GM19397 (cell line): ENCODE measurements around the gene ARHGAP15.
A peak's percentile ranks its signal among the peaks of the same experiment; 100 is the strongest.

ENCODE experiments used
- ATAC-seq: cut with Tn5 transposase; IDR thresholded peaks from one replicate; pipeline ENCODE4 v1.9.1; 2021; ENCODE audit warnings: mild to moderate bottlenecking, moderate library complexity; ENCODE audit not compliant: unreplicated experiment

ARHGAP15 gene

DNA sequence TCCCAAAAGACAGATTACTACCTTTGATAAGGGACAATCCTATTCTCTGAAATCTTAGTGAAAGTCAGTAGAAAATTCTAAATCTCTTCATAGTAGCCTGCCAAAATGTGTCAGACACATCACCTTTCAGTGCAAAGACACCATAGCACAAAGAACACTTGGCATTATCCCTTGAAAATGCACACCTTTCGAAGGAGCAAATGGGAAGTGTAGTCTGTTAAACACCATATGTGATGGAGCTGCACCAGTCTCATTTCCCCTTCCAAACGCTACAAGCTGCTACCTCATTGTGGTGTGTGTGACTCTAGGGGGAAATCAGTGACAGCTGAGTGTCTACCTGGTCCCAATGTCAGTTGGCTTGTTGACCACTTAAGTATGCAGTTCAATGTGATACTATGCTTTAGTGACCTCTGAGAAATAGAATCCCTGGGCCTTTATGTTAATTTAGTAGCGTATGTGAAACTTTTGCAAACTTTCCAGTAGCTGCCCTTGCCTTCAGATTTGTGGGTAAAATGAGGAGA, 551.7 kb downstream of the ARHGAP15 start:
- ATAC-seq = no peak

DNA sequence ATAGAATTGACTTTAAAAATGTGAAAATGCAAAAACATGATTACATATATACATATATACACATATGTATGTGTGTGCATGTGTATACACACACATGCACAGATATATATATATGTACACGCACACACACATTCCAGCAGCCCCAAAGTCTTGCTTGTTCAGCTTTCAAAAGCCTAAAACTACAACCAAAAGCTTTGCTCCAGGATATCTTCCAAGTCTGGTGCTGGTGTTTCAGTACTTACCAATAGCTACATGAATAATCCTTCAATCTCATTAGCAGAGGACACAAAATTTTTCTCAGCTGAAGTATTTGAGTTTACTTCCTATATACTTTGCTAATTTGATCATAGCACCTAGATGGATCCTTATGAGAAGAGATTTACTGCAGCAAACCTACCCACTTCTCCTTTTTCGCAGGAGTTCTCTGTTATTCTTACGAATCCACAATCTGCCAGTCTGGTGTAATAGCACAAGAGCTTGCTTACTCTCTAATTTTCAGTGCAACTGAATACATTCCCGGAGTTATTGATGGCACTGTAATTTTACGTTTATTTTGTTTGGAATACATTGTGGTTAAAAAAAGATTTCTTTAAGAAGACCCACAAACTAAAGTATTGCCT, 553.3 kb downstream of the ARHGAP15 start:
- no peak for ATAC-seq

DNA sequence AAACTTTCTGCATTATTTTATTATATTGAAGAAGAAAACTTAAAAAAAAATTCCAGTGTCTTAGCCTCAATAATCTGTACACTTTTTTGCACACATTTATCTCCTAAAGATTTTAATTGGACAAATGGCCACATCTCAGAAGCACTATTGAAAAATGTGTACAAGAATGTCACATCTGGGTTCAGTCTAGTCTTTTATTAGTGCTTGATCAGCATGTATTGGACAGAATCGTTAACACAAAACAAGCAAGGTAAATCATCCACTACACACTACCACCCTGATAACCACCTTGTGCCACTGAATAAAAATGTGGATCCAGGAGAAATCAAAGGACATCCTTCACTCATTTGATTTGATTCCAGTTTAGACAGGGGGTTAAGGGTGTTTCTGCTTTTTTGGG, 554.8 kb downstream of the ARHGAP15 start:
- no peak for ATAC-seq

DNA sequence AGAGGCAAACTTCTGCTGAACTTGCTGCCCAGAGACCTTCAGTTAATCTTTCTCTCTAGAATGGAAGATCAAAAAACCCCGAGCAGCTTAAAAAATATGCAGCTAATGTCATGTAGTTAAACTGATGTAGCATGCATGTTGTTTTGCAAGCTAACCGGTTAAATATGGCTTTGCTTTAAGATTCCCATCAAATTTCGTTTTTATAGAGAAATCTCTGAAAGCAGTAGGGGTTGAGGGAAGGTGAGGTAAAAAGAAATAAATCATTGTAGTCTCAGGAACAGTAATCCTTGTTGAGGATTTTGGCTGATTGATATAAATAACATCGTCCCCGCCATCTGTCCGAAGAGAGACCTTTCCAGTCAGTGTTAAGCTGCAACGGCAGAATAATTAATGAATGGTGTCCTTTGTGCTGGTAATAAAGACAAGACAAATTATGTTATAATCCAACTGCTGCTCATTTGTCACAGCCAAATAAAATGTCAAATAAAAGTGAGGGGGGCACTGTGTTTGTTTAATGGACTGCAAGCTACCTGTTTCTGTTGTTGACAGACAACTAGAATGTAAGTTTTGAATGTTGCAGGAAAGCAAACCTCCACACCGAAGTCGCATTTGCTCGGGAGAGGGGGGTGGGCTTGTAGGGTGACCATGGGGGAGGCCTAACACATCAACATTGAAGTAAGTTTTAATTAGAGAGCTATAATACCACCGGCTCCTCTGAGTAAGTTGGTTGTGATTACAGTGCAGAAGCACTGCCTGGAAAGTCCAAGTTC, 555.5 kb downstream of the ARHGAP15 start:
- ATAC-seq = no peak

DNA sequence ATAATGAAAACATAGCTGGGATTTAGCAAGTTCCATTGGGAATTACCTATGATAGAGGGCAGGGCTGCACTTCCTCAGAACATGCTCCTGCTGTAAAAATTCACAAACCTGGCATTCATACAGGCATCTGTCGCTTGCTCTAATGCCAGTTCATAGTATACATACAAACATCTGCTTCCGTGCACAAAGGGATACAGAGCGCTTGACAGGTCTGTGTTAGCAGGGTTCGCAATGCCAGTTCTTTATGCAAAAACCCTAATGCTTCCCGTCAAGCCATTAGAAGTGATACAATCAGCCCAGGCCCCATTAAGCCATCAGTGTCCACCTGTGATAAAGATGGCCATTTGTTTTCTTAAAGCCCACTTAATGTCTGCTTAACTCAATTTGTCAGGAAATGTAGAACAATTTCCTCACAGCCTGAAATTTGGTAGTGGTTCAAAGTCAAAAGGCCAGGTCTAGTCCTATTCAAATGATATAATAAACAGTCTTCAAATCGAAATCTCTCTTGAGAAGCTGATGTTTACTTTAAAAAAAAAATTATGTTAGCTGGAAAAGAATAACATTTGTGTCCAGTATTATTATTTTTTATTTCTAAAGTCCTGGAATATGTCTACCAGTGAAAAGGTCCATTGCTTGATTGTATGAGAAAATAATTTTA, 556.3 kb downstream of the ARHGAP15 start:
- no peak for ATAC-seq

DNA sequence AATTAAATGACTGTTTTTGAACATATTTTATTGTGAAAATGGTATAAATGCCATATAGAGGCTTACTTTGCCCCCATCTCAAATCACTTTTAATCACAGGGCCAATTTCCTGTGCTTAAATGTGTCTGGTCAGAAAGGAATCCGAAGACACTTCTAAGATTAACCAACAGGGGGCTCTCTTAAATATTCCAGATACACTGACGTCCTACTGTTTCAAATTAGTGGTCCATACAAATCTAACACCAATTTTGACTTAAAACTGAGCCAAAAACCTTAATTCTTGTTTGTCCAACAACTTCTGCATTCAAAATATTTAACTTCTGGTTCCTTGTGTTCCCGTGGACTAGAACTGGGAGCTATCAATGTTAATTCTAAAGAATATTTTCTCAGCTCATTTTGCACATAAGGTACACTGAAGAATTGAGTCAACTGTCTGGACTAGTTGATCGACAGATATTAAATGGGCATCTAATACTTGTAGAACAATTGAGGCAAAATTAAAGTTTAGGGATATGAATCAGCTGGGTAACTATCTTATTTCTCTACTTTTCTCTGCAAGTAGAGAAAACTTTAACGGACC, 557.5 kb downstream of the ARHGAP15 start:
- no peak for ATAC-seq

DNA sequence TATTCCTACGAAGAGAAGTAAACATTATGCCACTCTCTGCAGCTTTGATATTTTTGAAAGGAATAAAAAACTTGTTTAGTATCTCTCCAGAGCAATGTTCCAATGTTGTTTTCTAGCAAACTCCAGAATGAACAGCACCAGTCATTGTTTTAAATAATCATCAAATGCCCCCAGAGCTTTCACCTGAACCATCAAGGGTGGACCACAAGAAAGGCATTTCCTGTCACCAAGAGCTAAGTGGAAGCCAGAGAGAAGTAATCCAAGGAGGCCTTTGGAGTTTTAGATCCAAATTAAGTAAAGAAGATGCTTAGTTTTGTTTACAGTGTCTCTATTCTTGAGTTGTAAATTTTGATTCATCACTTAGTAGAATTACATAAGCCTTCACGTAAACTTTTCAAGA, 559.0 kb downstream of the ARHGAP15 start:
- ATAC-seq = no peak

DNA sequence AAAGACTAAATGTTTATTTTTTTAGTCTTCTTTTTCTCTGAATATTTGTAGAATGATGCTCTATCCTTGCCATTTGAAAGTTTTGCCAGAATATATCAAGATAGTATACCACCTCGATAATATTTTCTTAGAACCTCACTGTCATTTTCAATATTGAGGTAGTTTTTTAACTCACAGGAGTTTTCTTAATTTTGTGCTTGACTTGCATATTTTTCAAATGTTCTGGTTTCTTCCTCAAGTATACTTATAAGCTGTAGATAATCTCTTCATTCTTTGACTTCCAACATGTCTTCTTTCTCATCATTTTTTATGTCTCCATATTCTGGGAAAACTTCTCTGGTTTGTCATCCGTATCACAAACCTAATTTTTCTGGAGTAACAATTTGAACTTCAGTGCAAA, 559.6 kb downstream of the ARHGAP15 start:
- ATAC-seq = no peak

DNA sequence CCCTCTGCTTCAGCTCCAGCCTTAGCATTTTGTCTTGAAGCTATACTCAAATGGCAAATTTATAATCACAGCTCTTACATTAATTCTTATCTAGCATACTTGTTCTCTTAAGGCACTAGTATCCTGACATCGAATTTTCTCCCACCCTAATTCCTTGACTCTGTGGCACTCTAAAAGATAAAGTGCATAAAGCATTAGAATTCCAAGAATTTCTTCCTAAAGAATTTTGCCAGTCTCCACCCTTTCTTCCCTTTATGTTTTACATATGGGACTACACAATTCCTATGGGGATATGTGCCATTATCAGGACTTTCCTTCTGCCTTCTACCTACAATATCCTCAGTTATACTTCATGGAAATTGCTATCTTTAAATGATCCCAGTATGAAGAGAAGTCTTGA, 560.3 kb downstream of the ARHGAP15 start:
- ATAC-seq = no peak

DNA sequence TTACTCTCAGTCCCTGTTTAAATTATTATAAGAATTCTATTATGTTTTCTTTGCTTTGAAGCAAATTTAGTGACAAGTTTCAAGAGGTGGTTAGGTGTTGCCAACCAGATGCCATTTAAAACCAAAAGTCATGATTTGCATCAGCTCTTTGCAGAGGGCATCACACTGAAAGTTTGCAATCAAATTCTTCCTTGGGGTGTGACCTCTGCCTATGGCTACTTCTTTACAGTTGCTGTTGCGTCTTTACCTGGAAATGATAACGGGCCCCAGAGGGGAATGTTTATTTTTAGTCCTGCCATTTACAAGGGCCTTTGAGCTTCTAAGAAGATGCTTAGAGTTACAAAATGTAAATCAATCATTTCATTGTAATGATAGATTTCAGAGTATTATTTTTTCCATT, 561.0 kb downstream of the ARHGAP15 start:
- ATAC-seq = no peak

DNA sequence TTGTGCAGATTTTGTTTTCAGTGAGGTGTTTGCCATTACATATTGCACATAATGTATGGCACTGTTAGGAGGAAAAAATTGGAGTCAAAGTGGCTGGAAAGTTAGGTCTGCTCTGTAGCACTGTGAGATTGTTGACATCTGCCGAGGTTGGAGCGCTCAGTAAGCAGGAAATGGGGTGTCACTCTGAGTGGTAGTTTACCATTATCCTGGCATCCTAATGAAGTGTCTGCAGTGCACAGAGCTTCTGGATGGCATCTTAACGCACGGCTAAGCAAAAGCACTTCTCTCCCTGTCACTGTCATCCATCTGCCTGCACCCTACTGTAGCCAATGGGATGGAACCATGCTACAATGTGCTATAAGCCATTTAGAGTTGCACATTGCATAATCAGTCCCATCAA, 561.9 kb downstream of the ARHGAP15 start:
- no peak for ATAC-seq

DNA sequence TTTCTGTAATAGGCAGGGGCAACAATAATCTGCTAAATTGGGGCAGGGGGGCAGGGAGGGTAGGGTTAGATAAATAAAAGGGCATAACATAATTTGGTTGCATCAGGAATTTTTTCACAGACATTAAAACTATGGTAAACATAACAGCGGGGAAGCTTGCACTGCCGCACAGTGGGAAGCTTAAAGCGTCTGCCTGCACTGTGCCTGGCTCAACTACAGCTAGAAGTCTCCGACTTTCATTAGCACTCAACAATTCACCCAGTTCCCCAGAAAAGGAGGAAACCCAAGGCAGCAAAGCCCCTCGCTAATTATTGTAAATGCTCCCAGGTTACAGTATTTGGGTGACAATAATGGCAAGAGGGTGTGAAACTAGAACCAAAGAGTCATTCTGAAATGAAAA, 562.9 kb downstream of the ARHGAP15 start:
- no peak for ATAC-seq

DNA sequence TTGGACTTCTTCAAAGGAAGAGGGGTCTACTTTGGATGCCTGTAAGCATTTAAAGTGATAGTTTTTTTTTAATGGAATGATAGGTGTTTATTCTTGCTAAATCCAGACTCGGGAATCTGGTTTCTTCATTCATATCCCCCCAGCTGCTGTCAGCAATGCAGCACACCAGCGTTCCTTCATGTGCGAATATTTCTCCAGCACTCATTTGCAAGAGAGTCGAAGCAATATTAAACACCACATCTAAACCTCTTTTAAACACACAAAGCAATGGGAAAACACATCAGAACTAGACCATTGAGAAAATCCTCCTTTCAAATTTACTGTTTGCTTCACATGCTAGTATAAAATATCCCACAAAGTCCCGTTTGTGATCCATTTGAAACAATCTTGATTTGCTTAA, 563.7 kb downstream of the ARHGAP15 start:
- ATAC-seq = no peak

DNA sequence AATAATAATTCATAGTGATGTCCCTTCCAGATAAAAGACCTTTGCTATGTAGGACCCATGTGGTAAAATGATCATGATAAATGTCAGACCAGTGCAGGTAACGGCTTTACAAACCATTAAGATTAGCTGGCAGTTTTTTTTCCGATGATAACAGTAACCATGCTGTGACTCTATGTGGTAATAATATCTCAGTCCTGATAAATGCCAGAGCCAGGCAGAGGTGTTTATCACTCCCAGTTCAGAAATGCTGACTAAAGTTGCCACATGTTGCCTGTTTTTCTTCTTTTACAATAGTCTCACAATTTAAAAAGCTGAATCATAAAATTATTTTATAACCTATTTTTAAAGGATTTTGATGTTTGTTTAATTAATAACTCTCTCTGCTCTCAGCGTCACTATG, 565.1 kb downstream of the ARHGAP15 start:
- no peak for ATAC-seq

DNA sequence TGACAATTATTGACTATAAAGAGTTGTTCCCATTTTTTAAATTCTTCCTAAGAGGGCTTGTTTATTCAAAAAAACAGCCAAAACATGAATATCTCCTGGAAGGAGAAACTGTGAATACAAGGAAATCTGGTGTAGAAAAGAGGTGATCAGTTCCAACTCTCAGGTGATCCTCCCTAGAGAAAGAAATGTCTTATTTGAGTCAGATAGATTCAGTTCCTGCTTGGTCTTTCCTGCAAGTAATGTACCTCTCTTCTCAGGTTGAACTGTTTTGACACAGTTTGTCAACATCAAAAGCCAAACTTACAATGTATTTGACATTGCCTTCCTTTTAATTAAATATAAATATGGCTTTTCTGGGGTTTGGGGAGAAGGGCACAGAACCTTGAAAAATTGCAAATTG, 567.4 kb downstream of the ARHGAP15 start:
- ATAC-seq = peak; percentile 60

DNA sequence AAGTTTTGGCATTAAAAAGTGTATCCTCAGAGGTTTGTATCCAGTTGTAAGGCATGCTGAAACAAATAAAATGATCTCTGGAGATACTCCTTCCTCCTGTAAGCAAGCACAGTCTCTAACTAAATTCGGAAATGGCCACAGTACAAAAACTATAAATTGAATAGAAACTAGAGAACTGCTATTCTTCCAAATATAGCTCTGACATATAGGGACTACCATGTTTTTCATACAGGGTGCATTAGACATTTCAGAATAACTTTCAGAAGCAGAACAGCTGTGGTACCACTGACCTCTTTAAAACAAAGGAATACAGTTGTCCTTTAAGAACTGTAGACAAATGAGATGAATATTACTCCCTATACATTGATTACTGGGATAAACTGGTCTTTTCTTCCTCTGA, 568.5 kb downstream of the ARHGAP15 start:
- ATAC-seq = no peak

DNA sequence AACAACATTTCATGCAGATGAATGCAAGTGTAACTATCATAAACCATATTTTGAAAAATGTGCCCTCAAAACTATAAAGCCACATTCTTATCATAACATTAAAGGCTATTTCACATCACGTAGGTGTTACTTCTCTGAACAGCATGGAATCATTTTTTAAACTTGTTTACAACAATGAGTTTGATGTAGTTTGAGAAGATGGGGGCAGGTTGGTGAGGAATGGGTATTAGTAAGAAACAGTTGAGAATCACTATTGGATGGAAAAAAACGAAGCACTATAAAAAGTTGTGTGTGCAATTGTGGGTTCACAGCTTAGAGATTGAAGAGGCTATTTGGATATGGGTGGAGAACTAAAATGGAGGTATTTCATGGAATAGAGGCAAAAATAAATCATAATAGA, 569.1 kb downstream of the ARHGAP15 start:
- no peak for ATAC-seq

DNA sequence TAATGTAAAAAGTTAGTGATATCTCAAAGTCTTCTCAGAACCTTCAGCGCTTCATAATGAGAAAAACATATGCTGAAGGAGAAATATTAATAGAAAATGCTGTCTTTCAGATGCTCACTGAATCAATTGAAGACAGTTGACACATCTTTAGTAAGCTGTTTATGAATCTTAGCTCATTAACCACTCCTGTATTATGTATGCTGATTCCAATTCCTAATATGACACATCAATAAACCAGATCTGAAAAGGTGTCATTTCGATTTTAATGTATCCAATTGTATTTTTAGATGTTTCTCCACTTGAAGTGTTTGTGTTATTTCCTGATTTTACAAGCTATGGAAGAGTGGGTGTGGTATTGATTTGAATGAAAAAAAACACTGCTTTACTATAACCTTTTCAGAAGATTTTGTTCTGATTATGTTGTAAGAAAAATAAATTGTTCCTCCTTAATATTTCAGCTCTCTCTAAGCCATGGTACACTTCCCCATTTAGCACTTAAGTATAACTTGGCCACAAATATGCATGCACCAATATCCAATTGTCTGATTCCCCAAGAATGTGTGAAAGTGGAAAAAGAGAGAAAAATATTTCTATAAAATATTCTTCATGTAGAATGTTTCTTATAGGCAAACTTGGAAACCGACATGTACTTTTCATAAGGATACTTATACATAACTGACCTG, 569.8 kb downstream of the ARHGAP15 start:
- no peak for ATAC-seq

DNA sequence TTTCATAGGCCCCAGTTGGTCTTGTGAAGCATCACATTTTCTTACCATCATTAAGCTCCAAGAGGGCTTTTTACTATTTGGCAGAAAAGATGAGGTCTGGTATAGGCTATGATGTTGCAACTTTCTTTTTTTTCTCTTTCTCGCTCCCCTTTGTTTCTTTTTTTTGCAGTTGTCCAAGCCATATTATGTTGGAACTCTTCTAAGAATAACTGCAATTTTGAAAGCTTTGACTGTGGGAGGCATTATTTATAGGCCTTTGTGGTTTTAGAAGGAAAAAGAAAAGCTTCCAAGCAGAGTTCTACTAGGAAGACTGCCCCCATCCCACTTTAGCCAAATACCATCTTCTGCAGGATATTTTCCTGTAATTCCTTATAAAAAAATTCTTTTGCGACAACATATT, 571.6 kb downstream of the ARHGAP15 start:
- ATAC-seq = no peak

DNA sequence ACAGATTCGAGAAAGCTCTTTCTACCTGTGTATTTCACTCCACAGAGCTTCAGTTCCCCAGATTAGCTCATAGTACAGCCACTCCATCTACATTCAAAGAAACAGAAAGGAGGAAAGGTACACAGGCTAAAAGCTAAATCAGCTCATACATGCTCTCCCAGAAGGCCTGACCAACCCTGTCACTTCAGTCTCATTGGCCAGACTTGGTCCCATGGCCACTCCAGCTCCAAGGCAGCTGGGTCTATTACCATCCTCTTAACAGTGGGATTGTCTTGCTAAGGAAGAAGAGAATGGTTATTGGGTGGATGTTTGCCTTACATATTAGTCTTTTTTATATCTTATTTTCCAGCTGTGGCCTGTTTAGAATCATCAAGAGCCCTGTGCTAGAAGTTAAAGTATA, 572.6 kb downstream of the ARHGAP15 start:
- ATAC-seq = no peak

DNA sequence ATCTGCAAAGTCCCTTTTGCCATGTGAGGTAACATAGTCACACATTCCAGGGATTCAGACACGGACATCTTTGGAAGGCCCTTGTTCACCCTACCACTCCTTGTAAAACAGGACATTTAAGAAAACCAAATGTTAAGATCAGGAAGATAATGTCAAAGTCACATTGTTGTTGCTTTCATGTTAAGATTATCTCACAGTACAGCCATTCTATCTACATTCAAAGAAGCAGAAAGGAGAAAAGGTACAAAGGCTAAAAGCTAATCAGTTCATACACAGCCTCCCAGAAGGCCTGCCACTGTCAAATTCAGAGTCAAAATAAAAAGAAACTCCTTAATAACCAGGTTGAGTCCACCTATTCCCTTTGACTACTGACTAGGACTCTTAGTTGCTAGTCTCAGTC, 573.7 kb downstream of the ARHGAP15 start:
- ATAC-seq = no peak
